GM12878 (cell line): ENCODE results near the gene YEATS4. TPM values are rescaled to one million over a fixed set of nuclear protein-coding genes. Genes with fewer than 3 reads are reported as not detected.

Experiments
- ATAC-seq: fragments of 200-7000 bp; cut with Tn5 transposase; 3 replicates; pipeline ENCODE4 v1.9.1; 2020; ENCODE audit warnings: mild to moderate bottlenecking, moderate library complexity
- BruUV-seq: library from RNA; stranded (reverse); fragments of 400-500 nt; replicated peaks from 2 replicates; lab custom pipeline; 2021; lab: Mats Ljungman, UMichigan
- CTCF ChIA-PET: fragments of 300-600 bp; sonication (Branson Sonifier 250); formaldehyde crosslinking; extraction: SDS; loops from one replicate; lab custom pipeline; 2021; ENCODE audit warnings: inconsistent platforms; lab: Yijun Ruan, JAX
- POLR2A ChIA-PET: fragments of 350-600 bp; formaldehyde crosslinking; extraction: SDS; loops from one replicate; lab custom pipeline; 2021; ENCODE audit warnings: inconsistent platforms; lab: Charles Lee
- RAD21 ChIA-PET: fragments of 300-600 bp; sonication (Branson Sonifier 250); formaldehyde crosslinking; loops from one replicate; lab custom pipeline; 2023; ENCODE audit warnings: antibody characterized with exemption; ENCODE audit not compliant: unreplicated experiment; lab: Charles Lee
- SMC1A ChIA-PET: fragments of 300-600 bp; sonication (Branson Sonifier 250); formaldehyde crosslinking; loops from one replicate; lab custom pipeline; 2023; ENCODE audit not compliant: unreplicated experiment, uncharacterized antibody; lab: Charles Lee
- DNase-seq: peaks from one replicate; pipeline ENCODE4 v3.0.0-alpha.2; 2011; ENCODE audit warnings: low read depth, low spot score
- FAIRE-seq: peaks from 3 replicates; lab custom pipeline; 2011; peaks lifted over from hg19 to GRCh38; lab: Jason Lieb, UNC
- H2AFZ ChIP-seq: 2 replicates; pipeline ENCODE4 v1.6.0; 2011; ENCODE audit warnings: low read depth, low read length, control low read depth; ENCODE audit not compliant: control insufficient read depth
- H3K27ac ChIP-seq: 2 replicates; pipeline ENCODE4 v1.5.1; 2011; ENCODE audit warnings: control low read depth; ENCODE audit not compliant: control insufficient read depth, insufficient read depth
- H3K27me3 ChIP-seq, 2 experiments: replicated peaks in 1 of 2; 2 replicates each; pipeline versions ENCODE4 v1.6.0 to v1.6.1; 2011; ENCODE audit warnings: low read length in 1 of 2; ENCODE audit not compliant: control insufficient read depth in 2 of 2, insufficient read depth in 2 of 2
- H3K36me3 ChIP-seq, 2 experiments: 2 replicates each; pipeline ENCODE4 v1.5.1; 2011; ENCODE audit warnings: low read length in 1 of 2; ENCODE audit not compliant: control insufficient read depth in 2 of 2, insufficient read depth in 2 of 2
- H3K4me1 ChIP-seq: 2 replicates; pipeline ENCODE4 v1.6.1; 2011; ENCODE audit warnings: mild to moderate bottlenecking, low read length, moderate library complexity, mixed read lengths; ENCODE audit not compliant: control insufficient read depth, insufficient read depth
- H3K4me2 ChIP-seq: 2 replicates; pipeline ENCODE4 v1.6.0; 2011; ENCODE audit warnings: control low read depth; ENCODE audit not compliant: control insufficient read depth, insufficient read depth
- H3K4me3 ChIP-seq: fragments of 200-600 bp; sonication (generic); 2 replicates; pipeline ENCODE4 v1.5.1; 2016
- H3K79me2 ChIP-seq: 2 replicates; pipeline ENCODE4 v1.6.0; 2011; ENCODE audit warnings: low read length; ENCODE audit not compliant: control insufficient read depth, insufficient read depth
- H3K9ac ChIP-seq: 2 replicates; pipeline ENCODE4 v1.8.0; 2011; ENCODE audit warnings: low read length, control low read depth, mixed read lengths; ENCODE audit not compliant: control insufficient read depth, insufficient read depth
- H3K9me3 ChIP-seq: replicated peaks from 3 replicates; pipeline ENCODE4 v1.5.1; 2011; ENCODE audit warnings: mild to moderate bottlenecking, low read length; ENCODE audit not compliant: control insufficient read depth, insufficient read depth
- H4K20me1 ChIP-seq: 2 replicates; pipeline ENCODE4 v1.6.0; 2011; ENCODE audit not compliant: control insufficient read depth, insufficient read depth
- ATF7 ChIP-seq: fragments of 450-650 bp; IDR thresholded peaks from 2 replicates; pipeline ENCODE4 v1.6.1; 2016; ENCODE audit warnings: low read depth, mild to moderate bottlenecking
- CBX5 ChIP-seq: sonication (generic); IDR thresholded peaks from 2 replicates; pipeline ENCODE4 v1.6.1; 2016; ENCODE audit warnings: low read depth, moderate library complexity, mild to moderate bottlenecking, inconsistent platforms
- CHD1 ChIP-seq: IDR thresholded peaks from 2 replicates; pipeline ENCODE4 v1.6.1; 2012; ENCODE audit warnings: low read depth, low read length, improper control_type of control experiment
- EED ChIP-seq: sonication (generic); IDR thresholded peaks from 2 replicates; pipeline ENCODE4 v1.6.1; 2016; ENCODE audit warnings: antibody characterized with exemption, low read depth
- ESRRA ChIP-seq: IDR thresholded peaks from 2 replicates; pipeline ENCODE4 v1.6.1; 2012; ENCODE audit warnings: mild to moderate bottlenecking, low read length, improper control_type of control experiment
- KDM1A ChIP-seq: fragments of 200-600 bp; sonication (generic); IDR thresholded peaks from 2 replicates; pipeline ENCODE4 v1.6.1; 2016; ENCODE audit warnings: borderline replicate concordance
- NFXL1 ChIP-seq: fragments of 450-650 bp; IDR thresholded peaks from 2 replicates; pipeline ENCODE4 v1.6.1; 2017; ENCODE audit warnings: antibody characterized with exemption, mild to moderate bottlenecking, borderline replicate concordance
- PML ChIP-seq: IDR thresholded peaks from 2 replicates; pipeline ENCODE4 v1.6.1; 2012; ENCODE audit warnings: low read length, inconsistent platforms
- RAD51 ChIP-seq: fragments of 450-650 bp; IDR thresholded peaks from 2 replicates; pipeline ENCODE4 v1.6.1; 2016; ENCODE audit warnings: moderate library complexity, mild to moderate bottlenecking, inconsistent platforms
- RB1 ChIP-seq: fragments of 450-650 bp; formaldehyde crosslinking; IDR thresholded peaks from 2 replicates; pipeline ENCODE4 v1.6.1; 2017; ENCODE audit warnings: mild to moderate bottlenecking, borderline replicate concordance
- SMAD1 ChIP-seq: fragments of 450-650 bp; IDR thresholded peaks from 2 replicates; pipeline ENCODE4 v1.6.1; 2018; ENCODE audit warnings: mild to moderate bottlenecking, low read depth; ENCODE audit not compliant: partially characterized antibody
- USF2 ChIP-seq: IDR thresholded peaks from 2 replicates; pipeline ENCODE4 v1.6.1; 2011; ENCODE audit warnings: low read depth, low read length, improper control_type of control experiment, borderline replicate concordance
- WGBS: methylation state at CpG from one replicate; pipeline ENCODE4 v1.1.6; 2016; ENCODE audit warnings: low lambda C conversion rate; ENCODE audit not compliant: insufficient replicate concordance, insufficient coverage; ENCODE audit errors: missing lambda C conversion rate; 5-methylcytosine and 5-hydroxymethylcytosine counted together
- in situ Hi-C: fragments of 300-500 bp; cut with MboI; formaldehyde crosslinking; loops from 9 replicates; pipeline ENCODE4 v1.14.3; 2018; ENCODE audit warnings: mixed read lengths
- intact Hi-C: fragments of 100-400 bp; cut with micrococcal nuclease; formaldehyde crosslinking; loops from one replicate; pipeline ENCODE4 v1.14.2; 2022; ENCODE audit not compliant: unreplicated experiment
- polyA plus RNA-seq, 11 experiments: library from polyadenylated mRNA; depleted of rRNA in 4 of 11; unstranded in 6 of 11; stranded (reverse) in 5 of 11; fragments of >200 nt; fragmentation: Nextera tagmentation in 4 of 11; fragmentation: Illumina TruSeq in 1 of 11; extraction: Ambion mirVana in 4 of 11; extraction: Trizol in 1 of 11; gene quantifications; 1 replicate in 1 of 11; 2 replicates in 10 of 11; pipeline versions ENCODE4 v1.2.1 to v1.2.3, GENCODE V29; 2011 to 2016; ENCODE audit warnings: inconsistent platforms in 2 of 11, missing spikeins in 2 of 11, low read depth in 1 of 11
- total RNA-seq, 4 experiments: library from RNA; depleted of rRNA in 3 of 4; stranded (reverse); fragments of >200 nt in 3 of 4; fragmentation: Illumina TruSeq in 1 of 4; extraction: Trizol in 1 of 4; gene quantifications; 2 replicates each; pipeline versions ENCODE4 v1.2.1 to v1.2.3, GENCODE V29; 2013 to 2021
- TF ChIP-seq, protein P1 (sequence below): fragments of 450-650 bp; IDR thresholded peaks from 2 replicates; pipeline ENCODE4 v1.6.1; 2016; ENCODE audit warnings: mild to moderate bottlenecking

Gene YEATS4
- total and polyA plus RNA-seq, 10 of the 15 experiments (the other 5 are each of a cell fraction or from before 2014, with no cell fraction given) = 23.8 to 45.4 (median 36.8) TPM

DNA sequence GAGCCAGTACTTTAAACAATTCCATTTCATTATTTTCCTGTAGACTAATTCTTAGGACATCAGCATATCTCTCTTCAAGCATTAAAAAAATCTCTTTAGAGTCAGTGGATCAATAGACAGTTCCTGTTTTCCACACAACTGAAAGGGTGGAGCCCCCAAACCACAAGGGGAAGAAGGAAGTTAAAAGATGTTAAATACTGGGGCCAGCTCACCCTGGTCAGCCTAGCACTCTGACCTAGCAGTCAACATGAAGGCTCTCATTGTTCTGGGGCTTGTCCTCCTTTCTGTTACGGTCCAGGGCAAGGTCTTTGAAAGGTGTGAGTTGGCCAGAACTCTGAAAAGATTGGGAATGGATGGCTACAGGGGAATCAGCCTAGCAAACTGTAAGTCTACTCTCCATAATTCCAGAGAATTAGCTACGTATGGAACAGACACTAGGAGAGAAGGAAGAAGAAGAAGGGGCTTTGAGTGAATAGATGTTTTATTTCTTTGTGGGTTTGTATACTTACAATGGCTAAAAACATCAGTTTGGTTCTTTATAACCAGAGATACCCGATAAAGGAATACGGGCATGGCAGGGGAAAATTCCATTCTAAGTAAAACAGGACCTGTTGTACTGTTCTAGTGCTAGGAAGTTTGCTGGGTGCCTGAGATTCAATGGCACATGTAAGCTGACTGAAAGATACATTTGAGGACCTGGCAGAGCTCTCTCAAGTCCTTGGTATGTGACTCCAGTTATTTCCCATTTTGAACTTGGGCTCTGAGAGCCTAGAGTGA, 11.2 kb upstream of the YEATS4 start, which contains the start of gene LYZ:
TSS of gene LYZ (plus strand) at position 220 of the 777 bp plus-strand sequence. CDS start at position 248, 28 bp downstream.
- TF ChIP-seq, protein P1, sequence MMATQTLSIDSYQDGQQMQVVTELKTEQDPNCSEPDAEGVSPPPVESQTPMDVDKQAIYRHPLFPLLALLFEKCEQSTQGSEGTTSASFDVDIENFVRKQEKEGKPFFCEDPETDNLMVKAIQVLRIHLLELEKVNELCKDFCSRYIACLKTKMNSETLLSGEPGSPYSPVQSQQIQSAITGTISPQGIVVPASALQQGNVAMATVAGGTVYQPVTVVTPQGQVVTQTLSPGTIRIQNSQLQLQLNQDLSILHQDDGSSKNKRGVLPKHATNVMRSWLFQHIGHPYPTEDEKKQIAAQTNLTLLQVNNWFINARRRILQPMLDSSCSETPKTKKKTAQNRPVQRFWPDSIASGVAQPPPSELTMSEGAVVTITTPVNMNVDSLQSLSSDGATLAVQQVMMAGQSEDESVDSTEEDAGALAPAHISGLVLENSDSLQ = no peak
- TF ChIP-seq CHD1 (no peak), ATF7 (no peak), RAD51 (no peak), ESRRA (no peak), RB1 (no peak), SMAD1 (no peak), NFXL1 (no peak), KDM1A (no peak), USF2 (no peak), EED (no peak), PML (no peak), CBX5 (no peak)
- H3K4me1 ChIP-seq = no peaks in the 10 kb centered on the region
- no peak within 1 kb of the TSS for H2AFZ ChIP-seq
- no peak within 1 kb of the TSS for H3K9ac ChIP-seq
- no peaks in the 10 kb centered on the region for H3K9me3 ChIP-seq
- intact Hi-C loops = no loop called here
- BruUV-seq = no TSS peak
- CTCF ChIA-PET = interaction anchor here (0.7 to 2.8 kb wide), 7 partner anchors 8 to 222 kb away, joined by 3 to 12 read pairs (median 4); no protein-coding TSS in a partner anchor
- FAIRE-seq = no peak
- WGBS = 68% methylated on average over 4 of the region's 4 CpGs
- no peak within 1 kb of the TSS for H3K4me2 ChIP-seq
- H3K27me3 ChIP-seq = no peaks in the 10 kb centered on the region
- RAD21 ChIA-PET = interaction anchor here (1.8 to 3.4 kb wide), 2 partner anchors 9 to 57 kb away, joined by 3 to 14 read pairs; no protein-coding TSS in a partner anchor
- no peak within 1 kb of the TSS for H3K4me3 ChIP-seq
- no peaks in the 10 kb centered on the region for H3K36me3 ChIP-seq
- H4K20me1 ChIP-seq = no peaks in the 10 kb centered on the region
- no peaks in the 10 kb centered on the region for H3K79me2 ChIP-seq
- DNase-seq = no peak
- POLR2A ChIA-PET = no interaction called here
- no peak within 1 kb of the TSS for H3K27ac ChIP-seq
- peak; percentile 28; the same call in 1 of the 3 replicates for ATAC-seq
- in situ Hi-C loops = no loop called here
- SMC1A ChIA-PET = interaction anchor here (1.0 to 1.5 kb wide), 2 partner anchors 9 to 57 kb away, joined by 3 read pairs; no protein-coding TSS in a partner anchor
